Right kidney (tissue), 1 donor: ENCODE data around the gene LCN6.
A peak's percentile ranks its signal among the peaks of the same experiment; 100 is the strongest.

ENCODE experiments used
- DNase-seq: peaks from one replicate; pipeline ENCODE4 v3.0.0-alpha.2; 2016

The LCN6 gene

DNA sequence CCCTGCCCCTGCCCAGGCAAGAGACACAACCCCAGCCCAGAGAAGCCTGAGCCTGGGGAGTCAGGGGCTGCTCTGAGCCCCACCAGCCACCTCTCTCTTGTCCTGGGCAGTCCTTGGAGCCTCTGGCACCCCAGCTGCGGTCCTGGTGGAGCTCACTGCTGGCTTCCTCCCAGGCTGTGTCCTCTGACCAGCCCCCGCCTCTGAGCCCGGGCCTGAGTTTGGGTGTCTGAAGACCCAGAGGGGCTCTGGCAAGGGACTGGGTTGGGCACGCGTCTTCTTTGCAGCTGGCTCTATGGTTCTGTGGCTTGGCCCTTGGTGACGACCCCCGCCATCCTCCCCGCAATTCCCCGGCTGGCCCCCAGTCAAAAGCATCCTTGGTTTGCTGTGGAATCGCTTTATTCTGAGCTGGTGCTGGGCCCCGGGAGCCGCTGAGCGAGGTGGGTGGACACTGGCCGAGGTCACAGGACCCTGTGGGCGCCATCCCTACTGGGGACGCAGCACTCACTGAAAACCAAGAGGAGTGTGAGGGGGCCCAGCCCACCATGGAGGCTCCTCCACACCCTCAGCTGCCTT lies 4.6 kb downstream of the LCN6 start:
- DNase-seq, result no peak

DNA sequence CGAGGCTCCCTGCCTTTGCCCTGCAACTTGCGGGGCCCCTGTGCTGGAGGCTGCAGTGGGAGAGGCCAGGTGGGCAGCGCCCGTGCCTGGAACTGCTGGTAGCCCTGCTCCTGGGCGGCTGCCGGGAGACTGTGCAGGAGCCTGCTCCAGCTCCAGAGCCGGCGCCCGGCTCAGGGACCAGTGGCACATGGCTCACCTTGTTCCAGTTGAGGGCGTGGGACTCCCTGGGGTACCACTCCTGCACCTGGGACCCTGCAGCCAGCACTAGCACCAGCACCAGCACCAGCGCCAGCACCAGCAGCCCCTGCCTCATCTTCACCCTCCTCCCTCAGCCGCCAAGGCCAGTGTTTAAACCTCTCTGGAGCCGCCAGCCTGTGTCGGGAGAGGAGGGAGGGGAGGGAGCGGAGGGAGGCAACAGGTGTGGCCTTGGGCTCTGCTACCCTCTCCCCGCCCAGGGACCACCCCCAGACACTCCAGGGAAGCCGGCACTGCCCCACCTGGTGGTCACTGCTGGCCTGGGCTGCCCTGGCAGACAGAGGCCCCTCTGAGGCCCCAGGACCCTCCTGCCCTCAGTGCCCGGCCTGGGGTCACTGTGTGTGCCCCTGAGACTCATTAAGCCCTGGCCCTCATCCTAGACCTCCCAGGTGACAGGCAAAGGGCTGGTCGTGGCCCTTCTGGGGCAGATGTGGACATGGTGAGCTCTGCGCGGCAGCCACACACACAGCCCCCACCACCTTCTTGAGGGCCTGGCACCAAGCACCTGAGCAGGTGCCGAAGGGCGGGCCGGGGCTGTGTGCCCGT lies 5.5 kb downstream of the LCN6 start, which contains the start of gene LCN10:
TSS of gene LCN10 (minus strand) at position 350 of the 801 bp plus-strand sequence. CDS start at position 313, 37 bp downstream.
- DNase-seq, result peak; percentile 77

DNA sequence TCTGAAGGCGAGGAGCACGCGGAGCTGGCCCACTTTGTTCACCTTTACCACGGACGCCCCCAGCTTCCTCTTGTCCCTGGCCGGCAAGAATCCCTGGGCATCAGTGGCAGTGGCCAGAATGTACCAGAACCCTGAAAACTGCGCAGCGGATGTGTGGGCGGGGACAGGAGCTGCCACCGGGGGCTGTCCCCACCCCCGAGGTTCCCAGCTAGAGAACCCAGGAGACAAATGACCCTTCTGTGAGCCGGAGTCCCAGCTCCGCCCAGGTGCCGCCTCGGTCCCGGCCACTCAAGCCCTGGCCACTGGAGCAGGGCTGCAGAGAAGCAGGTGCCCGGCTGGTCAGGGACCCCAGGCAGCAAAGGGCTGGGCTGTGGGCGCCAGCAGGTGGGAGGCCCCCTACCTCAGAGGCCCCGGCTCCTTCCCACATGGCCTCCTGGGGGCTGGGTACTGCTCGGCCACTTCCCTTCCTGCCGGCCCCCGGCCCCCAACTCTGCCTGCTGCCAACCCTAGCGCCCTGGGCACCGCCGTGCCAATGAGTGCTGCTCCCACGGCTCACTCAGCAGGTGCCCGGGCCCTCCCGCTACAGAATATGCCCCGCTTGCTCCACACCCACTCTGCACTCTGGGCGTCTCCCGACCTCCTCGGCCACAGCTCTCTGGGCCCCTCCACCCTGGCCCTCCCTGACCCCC lies 6.3 kb downstream of the LCN6 start:
- peak; percentile 53 for DNase-seq

GRCh38 chr9:136740971-136741882 lies 7.1 kb downstream of the LCN6 start:
- no peak for DNase-seq

- no peak for DNase-seq
These were observed 7.8 kb downstream of the LCN6 start for GRCh38 chr9:136740491-136740890.

DNA sequence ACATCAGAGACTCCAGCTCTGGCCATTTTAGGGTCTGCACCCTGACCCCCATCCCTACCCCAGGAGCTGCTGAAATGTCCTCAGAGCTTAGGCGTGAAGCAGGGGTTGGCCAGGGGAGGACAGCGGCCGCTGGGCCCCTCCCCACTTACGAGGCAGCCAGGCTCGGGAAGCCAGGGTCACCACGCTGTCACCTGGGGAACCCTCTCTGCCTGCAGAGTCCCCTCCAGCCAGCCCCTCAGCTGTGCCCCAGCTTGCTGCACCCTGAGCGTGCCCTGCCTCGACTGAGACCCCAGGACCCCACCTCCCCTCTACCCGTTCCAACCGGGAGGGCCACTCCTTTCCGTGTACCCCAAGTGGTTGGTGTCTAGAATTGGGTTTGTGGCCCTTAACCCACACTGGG lies 8.3 kb downstream of the LCN6 start:
- no peak for DNase-seq

DNA sequence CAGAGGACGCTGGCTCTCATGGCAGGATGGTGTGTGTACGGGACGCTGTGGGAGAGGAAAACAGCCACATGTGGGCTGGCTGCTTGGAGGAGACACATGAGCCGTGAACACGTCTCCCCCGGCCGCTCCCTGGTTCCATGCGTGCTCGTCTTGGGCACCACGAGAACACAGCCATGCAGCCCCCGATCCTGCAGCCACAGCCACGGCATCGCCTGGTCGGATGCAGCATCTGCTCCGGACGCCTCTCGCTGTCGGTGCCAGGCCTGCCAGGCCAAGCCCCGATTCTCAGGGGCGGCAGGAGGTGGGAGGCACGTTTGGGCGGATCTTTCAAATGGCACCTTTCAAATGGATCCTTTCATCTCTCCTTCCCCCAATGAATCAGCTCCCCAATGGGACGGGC lies 8.8 kb downstream of the LCN6 start:
- no peak for DNase-seq

- no peak for DNase-seq
These were observed 9.4 kb downstream of the LCN6 start for GRCh38 chr9:136738960-136739359.

GRCh38 chr9:136735812-136736480 lies 12.4 kb downstream of the LCN6 start:
- no peak for DNase-seq

- DNase-seq, result no peak
These were observed 13.4 kb downstream of the LCN6 start for GRCh38 chr9:136734837-136735496.

DNA sequence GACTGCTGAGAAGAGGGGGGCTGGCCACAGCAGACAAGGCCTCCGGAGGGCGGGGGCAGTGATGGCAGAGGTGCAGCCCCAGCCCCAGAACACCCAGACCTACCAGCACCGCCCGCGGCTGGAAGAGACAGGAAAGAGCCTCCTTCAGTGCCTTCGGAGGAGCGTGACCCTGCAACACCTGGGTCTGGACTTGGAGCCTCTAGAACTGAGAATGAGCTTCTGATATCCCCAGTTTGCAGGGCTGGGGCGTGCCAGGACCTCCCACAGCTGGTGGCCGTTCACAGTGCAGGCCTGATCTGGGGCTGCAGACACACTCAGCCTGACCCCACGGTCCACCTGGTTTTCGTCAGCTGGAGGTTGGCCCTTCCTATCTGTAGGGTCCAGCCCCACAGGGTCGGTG lies 14.7 kb downstream of the LCN6 start:
- DNase-seq, result no peak

DNA sequence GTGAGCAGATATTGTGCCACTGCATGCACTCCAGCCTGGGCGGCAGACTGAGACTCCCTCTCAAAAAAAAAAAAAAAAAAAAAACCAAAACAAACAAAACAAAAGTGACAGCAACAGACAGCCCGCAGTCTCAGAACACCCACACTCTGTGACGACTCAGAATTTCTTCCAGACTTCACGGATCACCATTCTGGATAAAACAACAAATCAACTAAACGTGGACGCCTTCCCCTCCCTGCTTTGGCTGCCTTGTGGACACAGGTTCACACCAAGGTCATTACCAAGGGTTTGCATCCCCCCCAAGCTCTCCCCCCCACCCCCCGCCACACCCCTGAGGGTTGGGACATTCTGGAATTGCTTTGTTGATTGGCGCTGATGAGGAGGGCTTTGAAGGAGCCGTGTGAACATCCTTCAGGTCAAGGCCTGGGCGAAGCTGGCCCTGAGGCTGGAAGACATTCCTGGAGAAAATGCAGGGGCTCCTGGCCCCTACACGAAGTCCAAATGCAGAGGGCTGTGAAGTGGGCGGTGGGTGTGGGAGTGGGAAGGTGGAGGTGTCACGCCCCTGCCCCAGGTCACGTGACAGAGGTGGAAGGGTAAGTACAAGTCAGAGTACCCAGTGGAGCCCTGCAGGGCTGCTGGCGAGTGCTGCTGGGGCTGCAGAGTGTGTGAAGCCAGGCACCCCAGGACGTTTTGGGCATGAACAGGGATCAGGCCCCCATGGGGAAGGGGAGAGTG lies 15.7 kb downstream of the LCN6 start:
- DNase-seq, result no peak

DNA sequence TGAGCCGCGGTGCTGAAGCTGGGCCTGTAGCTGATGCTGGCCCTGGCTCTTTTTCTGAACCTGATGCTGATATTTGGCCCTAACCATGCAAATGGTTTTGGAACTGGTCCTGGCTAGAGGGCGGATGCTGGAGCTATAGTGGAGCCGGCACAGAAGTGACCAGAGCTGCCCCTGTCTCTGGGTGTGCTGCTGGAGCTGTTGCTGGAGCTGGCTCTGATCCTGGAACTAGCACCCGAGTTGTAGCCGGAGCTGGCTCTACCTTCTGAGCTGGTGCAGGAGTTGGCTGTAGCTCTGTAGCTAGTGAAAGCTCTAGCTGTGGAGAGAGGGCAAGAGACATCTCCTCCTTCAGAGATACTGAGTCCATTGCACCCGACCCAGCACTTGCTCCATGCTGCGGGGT lies 18.4 kb downstream of the LCN6 start:
- DNase-seq, result no peak

DNA sequence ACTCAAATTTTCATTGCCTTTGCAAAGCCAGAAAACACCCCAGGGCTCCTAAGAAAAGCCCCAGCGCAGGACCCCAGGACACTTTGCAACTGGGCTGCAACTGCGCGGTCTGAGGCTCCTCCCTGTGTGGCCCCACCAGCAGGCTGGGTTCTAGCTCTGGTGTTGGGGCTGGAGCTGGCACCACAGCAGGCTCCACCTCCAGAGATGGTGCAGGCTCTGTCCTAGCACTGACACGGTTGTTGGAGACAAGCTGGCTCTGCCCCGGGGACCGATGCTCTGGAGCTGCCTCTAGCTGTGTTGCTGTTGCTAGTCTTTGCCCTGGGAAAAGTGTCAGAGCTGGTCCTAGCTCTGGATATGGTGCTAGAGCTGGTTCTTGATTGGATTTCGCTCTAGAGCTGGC lies 19.2 kb downstream of the LCN6 start:
- DNase-seq, result no peak

DNA sequence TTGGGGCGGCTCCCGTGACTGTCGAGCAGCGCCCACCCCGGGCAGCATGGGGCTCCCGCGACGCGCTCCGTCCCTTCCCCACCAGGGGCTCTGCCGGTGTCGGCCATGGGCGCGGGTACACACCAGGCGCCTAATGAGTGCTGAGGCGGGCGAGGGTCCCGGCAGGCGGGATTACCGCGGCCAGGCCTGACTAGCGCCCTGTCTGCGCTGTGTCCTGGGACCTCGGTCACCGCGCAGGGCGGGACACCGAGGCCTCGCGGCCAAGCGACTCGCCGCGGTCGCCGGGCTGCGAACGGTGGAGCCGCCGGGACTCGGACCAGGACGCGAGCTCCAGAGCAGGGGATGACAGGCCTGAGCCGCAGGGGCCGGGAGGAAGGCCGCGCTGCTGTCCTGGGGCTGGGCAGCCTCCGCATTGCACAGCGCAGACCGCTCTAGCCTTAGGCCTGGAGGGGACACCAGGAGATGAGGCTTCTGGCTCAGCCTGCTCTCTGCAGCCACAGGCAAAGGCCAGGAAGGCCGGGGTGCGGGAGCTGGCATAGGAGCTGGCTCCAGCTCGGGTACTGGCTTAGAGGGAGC lies 19.7 kb downstream of the LCN6 start:
- DNase-seq, result peak; percentile 78

DNA sequence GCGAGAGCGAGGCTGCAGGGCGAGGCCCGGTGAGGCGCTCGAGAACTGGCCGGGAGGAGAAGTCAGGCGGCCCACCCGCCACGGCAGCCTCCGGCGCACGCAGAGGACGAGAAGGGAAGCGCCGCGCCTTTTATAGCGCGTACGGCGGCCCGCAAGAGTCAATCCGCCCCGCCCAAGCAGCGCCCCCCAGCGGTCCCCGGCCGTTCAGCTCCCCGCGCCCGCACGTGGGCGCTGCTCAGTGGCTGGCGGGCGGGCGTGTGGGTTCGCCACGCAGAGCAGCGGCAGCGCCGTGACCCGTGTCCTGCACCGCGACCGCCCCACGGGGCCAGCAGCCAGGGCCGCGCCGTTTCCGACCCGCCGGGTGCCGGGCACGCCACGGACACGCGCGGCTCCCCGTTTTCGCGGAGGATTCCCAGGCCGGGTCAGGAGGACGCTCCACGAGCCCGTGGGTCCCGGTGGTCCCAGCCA lies 20.2 kb downstream of the LCN6 start:
- DNase-seq, result peak; percentile 82

DNA sequence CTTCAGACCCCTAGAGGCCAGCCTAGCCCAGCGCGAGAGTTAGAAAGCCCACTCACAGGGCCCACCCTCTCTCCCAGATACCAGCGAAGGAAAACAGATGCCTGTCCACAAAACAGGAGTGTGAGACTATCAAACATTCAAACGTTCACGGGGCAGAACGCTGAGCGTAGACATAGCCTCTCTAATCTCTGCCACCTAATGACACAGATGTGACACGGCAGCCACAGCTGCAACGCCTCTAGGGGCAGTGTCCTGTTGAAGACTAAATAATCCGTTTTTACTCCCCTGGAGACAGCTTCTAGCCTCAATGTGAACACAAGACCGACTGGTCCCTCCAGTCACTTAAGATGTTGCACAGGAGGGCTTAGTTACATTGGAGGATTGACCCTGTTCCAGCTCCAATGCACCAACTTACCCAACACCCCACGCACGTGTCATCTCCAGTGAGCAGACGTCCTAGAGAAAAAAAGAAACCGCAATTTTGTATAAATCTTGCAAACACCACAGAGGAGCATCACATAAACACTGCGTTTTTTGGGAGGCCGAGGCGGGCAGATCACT lies 21.6 kb downstream of the LCN6 start:
- no peak for DNase-seq

DNA sequence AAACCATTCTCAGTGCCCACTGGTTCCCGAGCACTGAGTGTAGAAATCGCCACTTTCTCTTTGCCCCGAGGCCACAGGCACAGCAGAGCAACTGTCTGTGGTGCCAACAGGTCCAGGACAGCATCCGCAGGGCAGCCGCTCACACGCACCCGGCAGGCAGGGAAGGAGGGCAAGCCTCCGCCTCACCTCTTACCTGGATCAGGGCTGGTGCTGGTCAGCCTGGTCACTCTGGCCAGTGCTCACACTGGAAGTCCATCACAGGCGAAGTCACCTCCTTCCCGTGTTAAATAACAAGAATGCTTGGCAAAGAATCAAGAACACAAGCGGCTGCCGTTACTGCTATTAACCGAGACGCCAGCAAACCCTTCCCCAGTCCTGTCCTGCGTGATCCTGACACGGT lies 22.2 kb downstream of the LCN6 start:
- DNase-seq, result no peak

DNA sequence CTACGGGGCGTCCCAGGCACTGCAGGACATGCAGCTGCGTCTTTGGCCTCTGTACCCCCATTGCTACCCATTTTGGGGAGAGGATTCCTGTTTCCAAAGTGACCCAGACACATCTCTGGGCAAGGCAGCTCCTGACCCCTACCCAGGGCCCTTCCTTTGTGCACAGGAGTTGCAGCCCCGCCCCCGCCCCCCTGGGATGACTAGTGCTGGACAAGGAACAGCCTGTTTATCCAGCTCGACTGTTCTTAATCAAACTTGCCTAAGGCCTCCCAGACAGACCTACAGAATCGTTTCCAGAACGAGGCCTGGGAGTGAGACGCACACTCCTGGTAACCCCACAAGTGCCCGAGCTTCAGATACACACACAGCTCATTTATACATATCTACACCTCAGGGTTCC lies 22.7 kb downstream of the LCN6 start:
- DNase-seq, result no peak

GRCh38 chr9:136724772-136725171 lies 23.6 kb downstream of the LCN6 start:
- no peak for DNase-seq
